Keratinocyte (primary cell): ENCODE results near the gene AVL9. TPM values are rescaled to one million over a fixed set of nuclear protein-coding genes. Genes with fewer than 3 reads are reported as not detected.

Experiments
- DNase-seq: peaks from one replicate; pipeline ENCODE4 v3.0.0-alpha.2; 2011; ENCODE audit warnings: low read depth, missing footprints, low spot score
- FAIRE-seq: peaks from 2 replicates; lab custom pipeline; 2011; peaks lifted over from hg19 to GRCh38; lab: Jason Lieb, UNC
- H2AFZ ChIP-seq: 2 replicates; pipeline ENCODE4 v1.6.0; 2012; ENCODE audit warnings: low read length, control low read depth, inconsistent platforms; ENCODE audit not compliant: control insufficient read depth
- H3K27ac ChIP-seq: 2 replicates; pipeline ENCODE4 v1.5.1; 2011; ENCODE audit warnings: low read length; ENCODE audit not compliant: control insufficient read depth, insufficient read depth
- H3K27me3 ChIP-seq: 3 replicates; pipeline ENCODE4 v1.6.0; 2011; ENCODE audit warnings: low read length; ENCODE audit not compliant: control insufficient read depth, insufficient read depth; ENCODE audit errors: extremely low read depth
- H3K36me3 ChIP-seq, 2 experiments: 2 replicates in 1 of 2; 3 replicates in 1 of 2; pipeline ENCODE4 v1.5.1; 2011; ENCODE audit warnings: low read length in 2 of 2, mild to moderate bottlenecking in 1 of 2; ENCODE audit not compliant: control insufficient read depth in 2 of 2, insufficient read depth in 2 of 2; ENCODE audit errors: extremely low read depth in 1 of 2
- H3K4me1 ChIP-seq: 3 replicates; pipeline ENCODE4 v1.5.1; 2011; ENCODE audit warnings: low read length; ENCODE audit not compliant: control insufficient read depth, insufficient read depth; ENCODE audit errors: extremely low read depth
- H3K4me2 ChIP-seq: 3 replicates; pipeline ENCODE4 v1.6.0; 2011; ENCODE audit warnings: low read depth, low read length; ENCODE audit not compliant: control insufficient read depth, insufficient read depth; ENCODE audit errors: extremely low read depth
- H3K4me3 ChIP-seq, 3 experiments: fragments of 200-600 bp in 1 of 3; sonication (generic) in 1 of 3; 2 replicates in 2 of 3; 3 replicates in 1 of 3; pipeline ENCODE4 v1.5.1; 2011 to 2016; ENCODE audit warnings: low read length in 3 of 3, mild to moderate bottlenecking in 3 of 3, control low read depth in 2 of 3, inconsistent platforms in 1 of 3, low read depth in 1 of 3, mixed read lengths in 1 of 3, mixed run types in 1 of 3, moderate library complexity in 1 of 3; ENCODE audit not compliant: control insufficient read depth in 2 of 3, insufficient read depth in 2 of 3; ENCODE audit errors: extremely low read depth in 1 of 3
- H3K79me2 ChIP-seq: 2 replicates; pipeline ENCODE4 v1.6.0; 2012; ENCODE audit warnings: low read length; ENCODE audit not compliant: control insufficient read depth, insufficient read depth
- H3K9ac ChIP-seq: 3 replicates; pipeline ENCODE4 v1.6.0; 2011; ENCODE audit warnings: low read length; ENCODE audit not compliant: control insufficient read depth, insufficient read depth; ENCODE audit errors: extremely low read depth
- H3K9me1 ChIP-seq: 3 replicates; pipeline ENCODE4 v1.6.0; 2011; ENCODE audit warnings: low read length; ENCODE audit not compliant: control insufficient read depth, insufficient read depth; ENCODE audit errors: extremely low read depth
- H3K9me3 ChIP-seq: 2 replicates; pipeline ENCODE4 v1.5.1; 2012; ENCODE audit warnings: low read depth, low read length; ENCODE audit not compliant: control insufficient read depth
- H4K20me1 ChIP-seq: 3 replicates; pipeline ENCODE4 v1.6.0; 2011; ENCODE audit warnings: low read length; ENCODE audit not compliant: control insufficient read depth, insufficient read depth; ENCODE audit errors: extremely low read depth
- EZH2 ChIP-seq: IDR thresholded peaks from one replicate; pipeline ENCODE4 v1.6.1; 2012; ENCODE audit warnings: inconsistent platforms, mild to moderate bottlenecking, low read length, moderate library complexity
- dilution Hi-C: fragments of 300-500 bp; cut with MboI; formaldehyde crosslinking; loops from one replicate; pipeline ENCODE4 v1.7.0; 2020; ENCODE audit warnings: low sequenced_read_pairs; ENCODE audit not compliant: extremely low pct_ligation_motif_present
- polyA plus RNA-seq, 5 experiments: library from polyadenylated mRNA; depleted of rRNA in 3 of 5; stranded (reverse) in 3 of 5; stranded (forward) in 1 of 5; unstranded in 1 of 5; fragments of >200 nt; gene quantifications; 1 replicate in 1 of 5; 2 replicates in 3 of 5; 3 replicates in 1 of 5; pipeline versions ENCODE4 v1.2.1 to v1.2.3, GENCODE V29; 2011 to 2012; ENCODE audit warnings: missing spikeins in 2 of 5, low read depth in 1 of 5, low replicate concordance in 1 of 5
- TF ChIP-seq, protein P1 (sequence below), 3 experiments: IDR thresholded peaks in 1 of 3; conservative IDR thresholded peaks in 1 of 3; optimal IDR thresholded peaks in 1 of 3; 2 replicates in 2 of 3; 3 replicates in 1 of 3; pipeline versions ENCODE3 to v1.5.1; 2011; ENCODE audit warnings: low read length in 3 of 3, mild to moderate bottlenecking in 3 of 3, moderate library complexity in 2 of 3, control low read depth in 1 of 3, inconsistent platforms in 1 of 3; ENCODE audit not compliant: insufficient read depth in 2 of 3; ENCODE audit errors: extremely low read depth in 1 of 3

AVL9 gene
- polyA plus RNA-seq, 1 donor (not counting 4 experiments of a cell fraction or from before 2014, with no cell fraction given) = 22.2 TPM

DNA sequence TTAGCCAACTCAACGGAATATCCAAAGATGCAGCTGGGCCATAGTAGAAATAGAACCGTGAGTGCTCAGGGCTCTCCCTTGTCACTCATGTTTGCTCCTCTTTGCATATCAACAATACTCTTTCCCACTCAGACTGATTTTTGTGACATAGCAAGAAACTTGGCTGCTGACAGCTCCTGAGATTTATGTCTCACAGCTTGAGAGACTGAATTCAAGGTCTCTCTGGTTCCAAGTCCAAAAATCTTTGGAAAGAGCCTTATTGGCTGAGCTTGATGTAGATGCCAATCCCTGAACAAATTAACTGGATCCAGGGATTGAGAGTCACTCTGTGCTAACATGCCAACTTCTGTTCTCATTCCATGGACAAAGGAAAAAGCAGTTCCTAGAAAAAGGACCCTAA, 35.5 kb upstream of the AVL9 start:
- TF ChIP-seq, protein P1, sequence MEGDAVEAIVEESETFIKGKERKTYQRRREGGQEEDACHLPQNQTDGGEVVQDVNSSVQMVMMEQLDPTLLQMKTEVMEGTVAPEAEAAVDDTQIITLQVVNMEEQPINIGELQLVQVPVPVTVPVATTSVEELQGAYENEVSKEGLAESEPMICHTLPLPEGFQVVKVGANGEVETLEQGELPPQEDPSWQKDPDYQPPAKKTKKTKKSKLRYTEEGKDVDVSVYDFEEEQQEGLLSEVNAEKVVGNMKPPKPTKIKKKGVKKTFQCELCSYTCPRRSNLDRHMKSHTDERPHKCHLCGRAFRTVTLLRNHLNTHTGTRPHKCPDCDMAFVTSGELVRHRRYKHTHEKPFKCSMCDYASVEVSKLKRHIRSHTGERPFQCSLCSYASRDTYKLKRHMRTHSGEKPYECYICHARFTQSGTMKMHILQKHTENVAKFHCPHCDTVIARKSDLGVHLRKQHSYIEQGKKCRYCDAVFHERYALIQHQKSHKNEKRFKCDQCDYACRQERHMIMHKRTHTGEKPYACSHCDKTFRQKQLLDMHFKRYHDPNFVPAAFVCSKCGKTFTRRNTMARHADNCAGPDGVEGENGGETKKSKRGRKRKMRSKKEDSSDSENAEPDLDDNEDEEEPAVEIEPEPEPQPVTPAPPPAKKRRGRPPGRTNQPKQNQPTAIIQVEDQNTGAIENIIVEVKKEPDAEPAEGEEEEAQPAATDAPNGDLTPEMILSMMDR (optimal IDR thresholded peaks at IDR 0.05 in 1 of 3, IDR thresholded peaks at IDR 0.05 in 1 of 3, conservative IDR thresholded peaks at IDR 0.05 in 1 of 3; ENCODE audit: extremely low read depth in 1 of 3, insufficient read depth in 2 of 3, low read length in 3 of 3) = no peak
- no peak for TF ChIP-seq EZH2
- no peaks in the 10 kb centered on the region for H3K27me3 ChIP-seq
- H3K79me2 ChIP-seq = no peaks in the 10 kb centered on the region
- dilution Hi-C loops = no loop called here
- H3K4me1 ChIP-seq = no peaks in the 10 kb centered on the region
- no peaks in the 10 kb centered on the region for H4K20me1 ChIP-seq
- DNase-seq (no peak), FAIRE-seq (no peak)
- H3K9ac ChIP-seq = no peak overlapping the region
- no peak overlapping the region for H3K4me3 ChIP-seq
- no peak overlapping the region for H2AFZ ChIP-seq
- no peaks in the 10 kb centered on the region for H3K9me3 ChIP-seq
- no peaks in the 10 kb centered on the region for H3K36me3 ChIP-seq
- H3K9me1 ChIP-seq = no peaks in the 10 kb centered on the region
- no peak overlapping the region for H3K27ac ChIP-seq
- H3K4me2 ChIP-seq = no peak overlapping the region

DNA sequence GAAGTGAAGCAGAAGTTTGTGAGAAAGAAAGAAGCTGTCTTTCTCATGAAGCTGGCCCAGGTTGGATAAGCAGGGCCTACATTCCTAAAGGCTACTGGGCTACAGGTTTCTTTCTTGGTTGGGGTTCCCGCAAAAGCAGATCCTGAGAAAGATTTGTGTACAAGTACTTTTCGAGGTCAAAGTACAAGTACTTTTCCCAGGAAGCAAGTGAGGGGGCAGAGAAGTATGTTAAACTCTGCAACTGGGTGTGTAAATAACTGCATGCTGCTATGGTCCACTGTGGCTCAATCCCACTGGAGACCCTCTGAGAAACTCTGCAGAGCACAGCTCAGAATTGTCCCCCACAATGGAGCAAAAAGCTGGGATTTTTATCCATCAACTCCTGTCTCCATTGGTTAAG, 33.8 kb upstream of the AVL9 start:
- Histone ChIP-seq H3K9ac (no peak overlapping the region), H3K9me1 (no peaks in the 10 kb centered on the region), H3K27me3 (no peaks in the 10 kb centered on the region), H3K27ac (no peak overlapping the region), H3K4me3 (no peak overlapping the region), H2AFZ (no peak overlapping the region), H3K4me2 (no peak overlapping the region), H3K4me1 (no peaks in the 10 kb centered on the region), H3K36me3 (no peaks in the 10 kb centered on the region), H3K79me2 (no peaks in the 10 kb centered on the region), H3K9me3 (no peaks in the 10 kb centered on the region), H4K20me1 (no peaks in the 10 kb centered on the region)
- no peak for TF ChIP-seq EZH2
- TF ChIP-seq, protein P1 (optimal IDR thresholded peaks at IDR 0.05 in 1 of 3, IDR thresholded peaks at IDR 0.05 in 1 of 3, conservative IDR thresholded peaks at IDR 0.05 in 1 of 3; ENCODE audit: extremely low read depth in 1 of 3, insufficient read depth in 2 of 3, low read length in 3 of 3) = no peak
- no peak for FAIRE-seq
- dilution Hi-C loops = no loop called here
- DNase-seq = no peak
